Measurements from ENCODE around the gene GPR108. TPM values are rescaled to one million over a fixed set of nuclear protein-coding genes. Genes with fewer than 3 reads are reported as not detected.
"Not testable (repeated sequence)": the region's sequence is repeated elsewhere in the genome, so short reads cannot be mapped to it uniquely, and the experiment has no call there.

GPR108 gene
- 10 to 100 TPM; 67.4 to 70.4 TPM for total RNA-seq

DNA sequence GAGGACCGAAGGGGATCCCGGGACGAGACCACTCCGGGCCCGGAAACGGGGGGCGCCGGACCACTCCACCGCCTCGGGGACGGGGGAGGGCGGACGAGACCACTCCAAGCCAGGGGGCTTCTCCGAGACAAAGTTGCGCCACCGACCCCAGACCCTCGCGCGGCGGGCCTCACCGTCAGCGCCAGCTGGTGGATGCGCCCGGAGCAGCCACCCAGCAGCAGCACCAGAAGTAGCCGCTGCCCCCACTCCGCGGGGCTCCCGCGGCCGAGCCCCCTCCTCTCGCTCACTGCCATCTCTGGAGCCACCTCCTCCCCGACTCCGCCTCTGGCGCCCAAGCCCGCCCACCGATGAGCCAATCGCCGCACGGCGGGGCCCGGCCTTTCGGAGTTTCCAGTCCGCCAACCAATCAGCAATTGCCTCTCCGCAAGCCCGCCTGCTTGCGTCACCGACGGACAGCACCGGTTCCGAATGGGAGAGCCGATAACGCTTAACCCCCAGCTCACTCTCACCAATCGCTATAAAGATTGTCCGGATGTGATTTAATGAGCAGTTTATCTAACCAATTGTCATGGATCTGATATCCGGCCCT is at the start of gene GPR108:
Gene GPR108, minus strand, starts transcription at position 297 of the 589 bp plus-strand sequence. Its CDS starts 4 bp downstream, at position 293.
- Mint-ChIP-seq H3K27me3 (no peaks in the 10 kb centered on the region), H3K9me3 (no peaks in the 10 kb centered on the region), H3K36me3 (no peaks in the 10 kb centered on the region), H3K4me1 (ENCODE audit: low read depth in 2 of 2) (peaks cover 26 to 40% of the 10 kb centered on the region in 2 donors), H3K4me3 (peak within 1 kb of the TSS; percentile 93), H3K27ac (peak within 1 kb of the TSS; percentile 90 to 99)
- ATAC-seq (peak; percentile 86 to 88), DNase-seq (ENCODE audit: low spot score) (peak; percentile 99)

DNA sequence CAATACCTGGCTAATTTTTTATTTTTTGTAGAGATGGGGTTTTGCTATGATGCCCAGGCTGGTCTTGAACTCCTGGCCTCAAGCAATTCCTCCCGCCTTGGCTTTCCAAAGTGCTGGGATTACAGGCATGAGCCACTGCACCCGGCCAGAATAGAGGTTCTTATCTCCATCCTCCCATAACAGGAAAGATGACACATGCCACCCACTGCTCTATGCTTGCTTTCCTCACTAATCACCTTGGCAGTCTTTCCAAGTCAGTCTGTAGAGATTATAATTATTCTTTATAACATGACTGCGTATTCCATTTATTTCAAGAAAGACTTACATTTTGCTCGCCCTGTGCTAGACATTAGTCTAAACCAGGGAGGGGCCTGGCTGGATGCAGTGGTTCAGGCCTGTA is 41.8 kb upstream of the GPR108 start:
- Mint-ChIP-seq H3K27ac (no peak overlapping the region), H3K9me3 (peaks cover 13% of the 10 kb centered on the region), H3K27me3 (no peaks in the 10 kb centered on the region), H3K4me1 (ENCODE audit: low read depth in 2 of 2) (peaks cover 48% of the 10 kb centered on the region in 2 donors), H3K36me3 (peaks cover 25% of the 10 kb centered on the region), H3K4me3 (no peak overlapping the region)
- ATAC-seq (no peak), DNase-seq (ENCODE audit: low spot score) (no peak)

DNA sequence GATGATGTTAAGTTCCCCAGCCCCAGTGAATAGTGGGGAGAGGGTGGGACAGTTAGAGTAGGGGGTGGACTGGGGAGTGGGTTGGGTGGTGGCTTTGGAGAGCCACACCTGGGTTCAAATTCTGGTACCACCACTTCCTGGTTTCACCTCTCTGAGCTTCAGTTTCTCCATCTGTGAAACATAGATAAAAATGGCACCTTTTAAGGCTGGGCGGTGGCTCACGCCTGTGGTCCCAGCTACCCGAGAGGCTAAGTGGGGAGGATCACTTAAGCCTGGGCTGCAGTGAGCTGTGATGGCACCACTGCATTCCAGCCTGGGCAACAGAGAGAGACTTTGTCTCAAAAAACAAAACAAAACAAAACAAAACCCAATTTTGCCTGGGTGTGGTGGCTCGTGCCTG is 41.0 kb upstream of the GPR108 start:
- H3K36me3 Mint-ChIP-seq = peaks cover 25% of the 10 kb centered on the region
- H3K4me1 Mint-ChIP-seq (ENCODE audit: low read depth in 2 of 2) = peaks cover 51 to 52% of the 10 kb centered on the region in 2 donors
- no peak overlapping the region for H3K4me3 Mint-ChIP-seq
- ATAC-seq = peak in 1 of 2 donors; percentile 46
- H3K9me3 Mint-ChIP-seq = peaks cover 13% of the 10 kb centered on the region
- DNase-seq (ENCODE audit: low spot score) = no peak
- H3K27ac Mint-ChIP-seq = peak overlapping the region; percentile 58 to 67
- no peaks in the 10 kb centered on the region for H3K27me3 Mint-ChIP-seq

DNA sequence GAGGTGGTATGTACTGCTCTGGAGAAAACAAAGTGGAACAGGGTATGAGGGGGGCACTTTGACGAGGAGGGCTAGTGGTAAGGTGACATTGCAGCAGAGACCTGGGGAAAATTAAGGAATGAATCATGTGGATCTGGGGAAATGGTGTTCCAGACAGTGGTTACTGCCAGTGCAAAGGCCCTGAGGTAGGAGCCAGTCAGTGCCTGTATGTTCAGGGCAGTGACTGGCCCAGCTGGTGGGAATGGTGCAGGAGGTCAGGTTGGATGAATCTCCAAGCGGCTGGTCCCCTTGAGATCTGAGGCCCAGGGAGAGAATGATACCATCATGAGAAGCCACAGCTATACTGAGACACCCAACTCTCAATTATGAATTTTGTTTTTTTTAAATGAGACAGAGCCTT is 40.1 kb upstream of the GPR108 start:
- DNase-seq (ENCODE audit: low spot score) (no peak), ATAC-seq (no peak)
- H3K9me3 Mint-ChIP-seq = peaks cover 13% of the 10 kb centered on the region
- peaks cover 25% of the 10 kb centered on the region for H3K36me3 Mint-ChIP-seq
- peak overlapping the region; percentile 58 to 67 for H3K27ac Mint-ChIP-seq
- H3K4me1 Mint-ChIP-seq (ENCODE audit: low read depth in 2 of 2) = peaks cover 49 to 52% of the 10 kb centered on the region in 2 donors
- H3K4me3 Mint-ChIP-seq = peak overlapping the region; percentile 34
- no peaks in the 10 kb centered on the region for H3K27me3 Mint-ChIP-seq

DNA sequence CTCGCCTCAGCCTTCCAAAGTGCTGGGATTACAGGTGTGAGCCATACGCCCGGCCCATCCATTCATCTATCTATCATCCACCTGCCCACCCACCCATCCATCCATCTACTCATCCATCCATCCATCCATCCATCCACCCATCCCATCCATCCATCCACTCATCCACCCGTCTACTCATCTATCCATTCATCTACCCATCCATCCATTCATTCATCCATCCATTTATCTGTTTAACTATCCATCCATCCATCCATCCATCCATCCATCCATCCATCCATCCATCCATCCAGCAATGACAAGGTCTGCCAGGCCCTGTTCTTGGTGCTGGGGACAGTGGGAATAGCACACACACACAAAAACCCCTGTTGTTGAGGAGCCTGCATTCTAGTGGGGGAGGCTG is 39.6 kb upstream of the GPR108 start:
- H3K4me1 Mint-ChIP-seq (ENCODE audit: low read depth in 2 of 2) = peaks cover 54 to 57% of the 10 kb centered on the region in 2 donors
- H3K9me3 Mint-ChIP-seq = peaks cover 13% of the 10 kb centered on the region
- H3K36me3 Mint-ChIP-seq = peaks cover 25% of the 10 kb centered on the region
- H3K27me3 Mint-ChIP-seq = no peaks in the 10 kb centered on the region
- H3K27ac Mint-ChIP-seq = peak overlapping the region; percentile 58 to 67
- ATAC-seq (no peak), DNase-seq (ENCODE audit: low spot score) (no peak)
- H3K4me3 Mint-ChIP-seq = peak overlapping the region; percentile 34

DNA sequence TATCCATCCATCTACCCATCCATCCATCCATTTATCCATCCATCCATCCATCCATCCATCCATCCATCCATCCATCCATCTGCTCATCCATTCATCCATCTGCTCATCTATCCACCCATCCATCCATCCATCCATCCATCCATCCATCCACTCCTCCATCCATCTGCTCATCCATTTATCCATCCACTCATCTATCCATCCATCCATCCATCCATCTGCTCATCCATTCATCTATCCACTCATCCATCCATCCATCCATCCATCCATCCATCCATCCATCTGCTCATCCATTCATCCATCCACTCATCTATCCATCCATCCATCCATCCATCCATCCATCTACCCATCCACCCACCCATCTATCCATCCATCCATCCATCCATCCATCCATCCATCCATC is 38.7 kb upstream of the GPR108 start:
- Mint-ChIP-seq H3K4me3 (peak overlapping the region; percentile 76), H3K9me3 (peaks cover 13% of the 10 kb centered on the region), H3K27ac (peak overlapping the region; percentile 36 to 64), H3K36me3 (peaks cover 25% of the 10 kb centered on the region), H3K4me1 (ENCODE audit: low read depth in 2 of 2) (peaks cover 54 to 55% of the 10 kb centered on the region in 2 donors)
- not testable (repeated sequence) for H3K27me3 Mint-ChIP-seq; ATAC-seq; DNase-seq (ENCODE audit: low spot score)

DNA sequence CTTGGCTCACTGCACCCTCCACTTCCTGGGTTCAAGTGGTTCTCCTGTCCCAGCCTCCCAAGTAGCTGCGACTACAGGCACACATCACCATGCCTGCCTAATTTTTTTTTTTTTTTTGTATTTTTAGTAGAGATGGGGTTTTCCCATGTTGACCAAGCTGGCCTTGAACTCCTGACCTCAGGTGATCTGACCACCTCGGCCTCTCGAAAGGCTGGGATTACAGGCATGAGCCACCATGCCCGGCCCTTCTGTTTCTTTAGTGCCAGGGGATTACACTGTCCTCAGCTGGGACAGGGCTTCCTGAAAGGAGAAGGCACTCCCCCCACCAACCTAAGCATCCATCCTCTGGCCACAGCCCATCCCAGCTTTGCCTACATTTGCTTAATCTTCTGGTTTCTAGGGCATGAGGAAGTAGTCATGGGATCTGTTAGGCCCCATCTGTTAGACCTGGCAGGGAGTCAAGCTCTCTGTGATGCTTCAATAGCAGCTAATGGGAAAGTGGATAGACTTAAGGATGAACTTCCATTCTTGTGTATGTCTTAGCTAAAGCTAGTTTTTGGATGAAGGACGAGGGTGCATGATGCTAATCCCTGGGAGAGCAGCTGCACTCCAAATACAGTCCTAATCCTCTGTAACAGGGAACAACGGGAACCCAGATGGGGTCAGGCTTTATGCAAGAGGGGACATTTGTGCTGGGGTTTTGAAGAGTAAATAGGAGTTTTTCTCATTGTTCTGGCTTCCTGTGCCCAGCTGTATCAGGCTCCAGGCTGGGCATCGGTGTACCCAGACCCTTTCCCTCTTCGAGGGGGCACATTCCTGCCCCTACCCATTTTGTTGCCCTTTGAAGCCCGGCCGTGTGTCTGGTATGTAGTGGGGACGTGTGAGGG is 37.7 kb upstream of the GPR108 start:
- H3K4me3 Mint-ChIP-seq = peak overlapping the region; percentile 76

DNA sequence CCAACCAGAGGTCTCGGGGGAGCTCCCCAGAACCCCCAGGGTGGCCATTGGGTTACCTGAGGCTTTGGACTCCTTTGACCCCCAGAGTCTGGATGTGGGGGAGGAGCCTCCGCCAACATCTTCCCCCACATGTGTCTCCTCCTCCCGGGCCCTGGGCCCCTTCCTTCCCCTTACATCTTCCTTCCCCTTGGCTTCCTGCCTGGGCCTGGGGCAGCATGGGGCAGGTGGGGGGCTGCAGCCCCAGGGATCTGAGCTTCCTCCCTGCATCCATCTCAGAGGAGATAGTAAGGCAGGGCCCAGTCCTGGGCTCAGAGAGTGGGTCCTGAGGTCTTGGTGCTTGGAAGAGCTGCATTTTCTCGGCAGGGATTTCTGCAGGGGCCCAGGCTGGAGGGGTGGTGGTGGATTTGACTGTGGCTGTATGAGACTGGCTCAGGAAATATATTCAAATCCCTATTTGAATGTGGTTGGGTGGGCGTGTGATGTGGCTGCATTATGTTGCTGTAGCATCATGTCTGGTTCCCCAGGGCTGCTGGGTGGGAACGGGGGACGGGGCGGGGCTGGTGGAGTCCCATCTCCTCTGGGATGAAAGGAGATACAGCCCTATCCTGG is 36.0 kb upstream of the GPR108 start:
- no peaks in the 10 kb centered on the region for H3K27me3 Mint-ChIP-seq

More for the DNA sequence above, 37.7 kb upstream of the GPR108 start:
- ATAC-seq (no peak), DNase-seq (ENCODE audit: low spot score) (no peak)
- Mint-ChIP-seq H3K9me3 (peaks cover 13% of the 10 kb centered on the region), H3K4me1 (ENCODE audit: low read depth in 2 of 2) (peaks cover 56 to 59% of the 10 kb centered on the region in 2 donors), H3K36me3 (peaks cover 25% of the 10 kb centered on the region), H3K27ac (peak overlapping the region; percentile 36 to 64), H3K27me3 (no peaks in the 10 kb centered on the region)

DNA sequence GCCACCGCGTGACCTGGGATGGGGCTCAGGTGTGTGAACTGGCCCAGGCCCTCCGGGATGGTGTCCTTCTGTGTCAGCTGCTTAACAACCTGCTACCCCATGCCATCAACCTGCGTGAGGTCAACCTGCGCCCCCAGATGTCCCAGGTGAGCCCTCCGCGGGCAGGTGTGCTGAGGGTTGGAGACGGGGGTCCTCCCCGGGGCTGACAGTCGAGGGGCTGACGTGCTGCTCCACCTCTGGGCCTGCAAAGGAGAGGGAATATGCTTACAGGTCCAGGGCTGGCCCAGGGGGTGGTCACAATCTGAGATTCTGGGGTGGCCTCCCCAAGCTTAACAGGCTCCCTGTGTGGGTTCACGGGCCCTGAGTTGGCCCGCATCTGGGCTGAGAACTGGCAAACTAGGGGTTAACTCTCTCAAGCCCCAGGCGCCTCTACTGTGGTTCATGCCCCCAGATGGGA is 35.5 kb upstream of the GPR108 start:
- H3K27me3 Mint-ChIP-seq = no peaks in the 10 kb centered on the region
- H3K9me3 Mint-ChIP-seq = peaks cover 13% of the 10 kb centered on the region
- DNase-seq (ENCODE audit: low spot score) (no peak), ATAC-seq (no peak)
- H3K4me1 Mint-ChIP-seq (ENCODE audit: low read depth in 2 of 2) = peaks cover 60 to 63% of the 10 kb centered on the region in 2 donors
- peak overlapping the region; percentile 91 for H3K4me3 Mint-ChIP-seq
- peaks cover 25% of the 10 kb centered on the region for H3K36me3 Mint-ChIP-seq
- peak overlapping the region; percentile 79 to 97 for H3K27ac Mint-ChIP-seq

More for the DNA sequence above, 36.0 kb upstream of the GPR108 start:
- H3K36me3 Mint-ChIP-seq = peaks cover 25% of the 10 kb centered on the region
- H3K27ac Mint-ChIP-seq = peak overlapping the region; percentile 79 to 97
- ATAC-seq (peak; percentile 53), DNase-seq (ENCODE audit: low spot score) (peak; percentile 70)
- peaks cover 13% of the 10 kb centered on the region for H3K9me3 Mint-ChIP-seq
- peak overlapping the region; percentile 91 for H3K4me3 Mint-ChIP-seq
- H3K4me1 Mint-ChIP-seq (ENCODE audit: low read depth in 2 of 2) = peaks cover 60 to 64% of the 10 kb centered on the region in 2 donors

DNA sequence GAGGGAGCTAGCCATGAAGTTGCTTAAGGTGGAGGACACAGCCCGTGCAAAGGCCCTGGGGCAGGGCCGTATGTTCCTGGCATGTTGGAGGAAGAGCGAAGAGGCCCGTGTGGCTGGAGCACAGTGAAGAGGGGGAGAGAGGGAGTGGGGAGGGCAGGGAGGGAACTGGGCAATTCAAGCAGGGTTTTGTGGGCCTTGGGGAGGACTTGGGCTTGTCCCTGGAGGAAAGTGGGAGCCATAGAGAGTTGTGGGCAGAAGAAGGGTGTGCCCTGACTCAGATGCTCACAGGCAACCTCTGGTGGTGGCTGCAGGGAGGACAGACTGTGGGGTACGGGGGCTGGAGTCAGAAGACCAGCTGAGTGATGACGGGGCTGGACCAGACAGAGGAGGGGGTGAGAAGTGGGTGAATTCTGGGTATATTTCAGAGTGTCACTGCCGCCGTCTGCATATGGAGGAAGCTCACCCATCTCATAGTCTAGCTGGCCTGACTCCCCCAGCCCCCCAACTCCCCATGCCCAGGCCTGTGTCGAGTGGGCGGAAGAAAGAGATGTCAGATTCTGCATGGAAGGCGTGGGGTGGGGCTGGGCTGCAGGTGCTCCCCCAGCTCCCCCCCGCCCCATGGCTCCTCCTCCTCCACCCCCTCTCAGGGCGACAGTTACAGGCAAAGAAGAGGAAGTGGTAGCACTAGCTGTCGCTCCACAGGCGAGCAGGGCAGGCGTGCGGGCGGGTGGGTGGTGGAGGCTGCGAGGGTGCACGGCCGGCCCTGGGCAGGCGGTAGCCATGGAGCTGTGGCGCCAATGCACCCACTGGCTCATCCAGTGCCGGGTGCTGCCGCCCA is 34.9 kb upstream of the GPR108 start, which contains the start of gene VAV1:
Gene VAV1, plus strand, starts transcription at position 681 of the 838 bp plus-strand sequence. Its CDS starts 100 bp downstream, at position 781.
- Mint-ChIP-seq H3K36me3 (peaks cover 23% of the 10 kb centered on the region), H3K27ac (peak within 1 kb of the TSS; percentile 79 to 97), H3K4me1 (ENCODE audit: low read depth in 2 of 2) (peaks cover 62 to 63% of the 10 kb centered on the region in 2 donors), H3K27me3 (no peaks in the 10 kb centered on the region), H3K4me3 (peak within 1 kb of the TSS; percentile 91), H3K9me3 (peaks cover 13% of the 10 kb centered on the region)
- ATAC-seq (peak; percentile 77), DNase-seq (ENCODE audit: low spot score) (peak; percentile 90)

DNA sequence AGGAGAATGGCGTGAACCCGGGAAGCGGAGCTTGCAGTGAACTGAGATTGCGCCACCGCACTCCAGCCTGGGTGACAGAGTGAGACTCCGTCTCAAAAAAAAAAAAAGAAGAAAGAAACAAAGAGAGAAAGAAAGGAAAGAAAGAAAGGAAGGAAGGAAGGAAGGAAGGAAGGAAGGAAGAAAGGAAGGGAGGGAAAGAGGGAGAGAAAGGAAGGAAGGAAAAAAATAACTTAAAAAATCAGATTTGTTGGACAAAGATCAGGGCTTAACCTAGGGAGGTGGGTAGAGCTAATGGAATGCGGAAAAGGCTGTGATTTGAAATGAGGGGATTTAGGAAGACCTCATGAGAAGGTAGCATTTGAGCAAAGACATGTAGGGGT is 34.3 kb upstream of the GPR108 start:
- peaks cover 61% of the 10 kb centered on the region in 2 donors for H3K4me1 Mint-ChIP-seq (ENCODE audit: low read depth in 2 of 2)
- H3K36me3 Mint-ChIP-seq = peaks cover 17% of the 10 kb centered on the region
- not testable (repeated sequence) for ATAC-seq; H3K9me3 Mint-ChIP-seq; DNase-seq (ENCODE audit: low spot score); H3K27me3 Mint-ChIP-seq
- H3K4me3 Mint-ChIP-seq = peak overlapping the region; percentile 91
- H3K27ac Mint-ChIP-seq = peak overlapping the region; percentile 79 to 97

DNA sequence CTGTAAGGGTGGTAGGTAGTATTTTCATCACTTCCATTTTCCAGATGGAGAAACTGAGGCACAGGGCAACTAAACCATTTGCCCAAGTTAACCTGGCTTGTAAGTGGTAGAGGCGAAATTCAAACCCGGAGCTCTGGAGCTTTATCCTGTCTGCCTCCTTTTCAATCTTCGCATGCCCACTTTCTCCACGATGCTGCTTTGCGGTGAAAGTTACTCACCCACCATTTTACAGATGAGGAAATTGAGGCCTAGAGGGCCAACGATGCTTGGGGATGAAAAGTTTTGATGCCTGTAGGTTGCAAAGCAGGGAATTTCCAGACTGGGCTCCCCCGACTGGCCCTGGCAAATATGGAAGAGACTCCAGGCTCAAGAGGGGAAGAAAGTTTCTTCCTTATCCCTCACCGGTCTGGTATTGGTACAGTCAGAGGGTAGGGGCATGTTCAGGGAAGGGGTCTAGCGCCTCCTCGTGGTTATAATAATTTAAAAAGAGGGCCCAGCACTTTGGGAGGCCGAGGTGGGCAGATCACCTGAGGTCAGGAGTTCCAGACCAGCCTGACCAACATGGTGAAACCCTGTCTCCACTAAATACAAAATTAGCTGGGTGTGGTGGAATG is 31.7 kb upstream of the GPR108 start:
- peak overlapping the region; percentile 7 for H3K4me3 Mint-ChIP-seq

More for the DNA sequence above, 31.7 kb upstream of the GPR108 start:
- Mint-ChIP-seq H3K4me1 (ENCODE audit: low read depth in 2 of 2) (peaks cover 47 to 51% of the 10 kb centered on the region in 2 donors), H3K27ac (peak overlapping the region; percentile 66 to 97), H3K36me3 (no peaks in the 10 kb centered on the region), H3K27me3 (no peaks in the 10 kb centered on the region), H3K9me3 (no peaks in the 10 kb centered on the region)
- ATAC-seq (no peak), DNase-seq (ENCODE audit: low spot score) (no peak)
